Upper lobe of left lung (tissue), 4 donors: ENCODE data around the gene NUDCD3.

Source experiments
- CTCF ChIP-seq, 6 experiments: fragments of 450-650 bp in 4 of 6; fragments of 200-600 bp in 2 of 6; sonication (generic) in 2 of 6; IDR thresholded peaks; one replicate each; pipeline ENCODE4 v1.5.1; 2016 to 2019; ENCODE audit warnings: antibody characterized with exemption in 6 of 6
- EP300 ChIP-seq, 4 donors: sonication (generic); formaldehyde crosslinking; IDR thresholded peaks; one replicate each; pipeline ENCODE4 v1.5.1; 2017; ENCODE audit warnings: antibody characterized with exemption in 4 of 4, control low read depth in 2 of 4
- POLR2A ChIP-seq, 4 donors: fragments of 450-650 bp; IDR thresholded peaks; one replicate each; pipeline ENCODE4 v1.5.1; 2016 to 2017; ENCODE audit warnings: antibody characterized with exemption in 4 of 4, mild to moderate bottlenecking in 2 of 4
- POLR2AphosphoS5 ChIP-seq, 2 donors: sonication (generic); formaldehyde crosslinking; IDR thresholded peaks; one replicate each; pipeline ENCODE4 v1.5.1; 2017; ENCODE audit warnings: antibody characterized with exemption in 2 of 2

GRCh38 chr7:44390701-44391100 lies 99.8 kb downstream of the NUDCD3 start:
- TF ChIP-seq EP300 (IDR thresholded peaks at IDR 0.05) (no peak), CTCF (IDR thresholded peaks at IDR 0.05) (no peak), POLR2AphosphoS5 (IDR thresholded peaks at IDR 0.05) (no peak), POLR2A (IDR thresholded peaks at IDR 0.05) (no peak)
